Measurements from ENCODE around the gene TUT7.
"Not testable (repeated sequence)": the region's sequence is repeated elsewhere in the genome, so short reads cannot be mapped to it uniquely, and the experiment has no call there.

TUT7 gene, protein sequence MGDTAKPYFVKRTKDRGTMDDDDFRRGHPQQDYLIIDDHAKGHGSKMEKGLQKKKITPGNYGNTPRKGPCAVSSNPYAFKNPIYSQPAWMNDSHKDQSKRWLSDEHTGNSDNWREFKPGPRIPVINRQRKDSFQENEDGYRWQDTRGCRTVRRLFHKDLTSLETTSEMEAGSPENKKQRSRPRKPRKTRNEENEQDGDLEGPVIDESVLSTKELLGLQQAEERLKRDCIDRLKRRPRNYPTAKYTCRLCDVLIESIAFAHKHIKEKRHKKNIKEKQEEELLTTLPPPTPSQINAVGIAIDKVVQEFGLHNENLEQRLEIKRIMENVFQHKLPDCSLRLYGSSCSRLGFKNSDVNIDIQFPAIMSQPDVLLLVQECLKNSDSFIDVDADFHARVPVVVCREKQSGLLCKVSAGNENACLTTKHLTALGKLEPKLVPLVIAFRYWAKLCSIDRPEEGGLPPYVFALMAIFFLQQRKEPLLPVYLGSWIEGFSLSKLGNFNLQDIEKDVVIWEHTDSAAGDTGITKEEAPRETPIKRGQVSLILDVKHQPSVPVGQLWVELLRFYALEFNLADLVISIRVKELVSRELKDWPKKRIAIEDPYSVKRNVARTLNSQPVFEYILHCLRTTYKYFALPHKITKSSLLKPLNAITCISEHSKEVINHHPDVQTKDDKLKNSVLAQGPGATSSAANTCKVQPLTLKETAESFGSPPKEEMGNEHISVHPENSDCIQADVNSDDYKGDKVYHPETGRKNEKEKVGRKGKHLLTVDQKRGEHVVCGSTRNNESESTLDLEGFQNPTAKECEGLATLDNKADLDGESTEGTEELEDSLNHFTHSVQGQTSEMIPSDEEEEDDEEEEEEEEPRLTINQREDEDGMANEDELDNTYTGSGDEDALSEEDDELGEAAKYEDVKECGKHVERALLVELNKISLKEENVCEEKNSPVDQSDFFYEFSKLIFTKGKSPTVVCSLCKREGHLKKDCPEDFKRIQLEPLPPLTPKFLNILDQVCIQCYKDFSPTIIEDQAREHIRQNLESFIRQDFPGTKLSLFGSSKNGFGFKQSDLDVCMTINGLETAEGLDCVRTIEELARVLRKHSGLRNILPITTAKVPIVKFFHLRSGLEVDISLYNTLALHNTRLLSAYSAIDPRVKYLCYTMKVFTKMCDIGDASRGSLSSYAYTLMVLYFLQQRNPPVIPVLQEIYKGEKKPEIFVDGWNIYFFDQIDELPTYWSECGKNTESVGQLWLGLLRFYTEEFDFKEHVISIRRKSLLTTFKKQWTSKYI (N-terminal part only)

DNA sequence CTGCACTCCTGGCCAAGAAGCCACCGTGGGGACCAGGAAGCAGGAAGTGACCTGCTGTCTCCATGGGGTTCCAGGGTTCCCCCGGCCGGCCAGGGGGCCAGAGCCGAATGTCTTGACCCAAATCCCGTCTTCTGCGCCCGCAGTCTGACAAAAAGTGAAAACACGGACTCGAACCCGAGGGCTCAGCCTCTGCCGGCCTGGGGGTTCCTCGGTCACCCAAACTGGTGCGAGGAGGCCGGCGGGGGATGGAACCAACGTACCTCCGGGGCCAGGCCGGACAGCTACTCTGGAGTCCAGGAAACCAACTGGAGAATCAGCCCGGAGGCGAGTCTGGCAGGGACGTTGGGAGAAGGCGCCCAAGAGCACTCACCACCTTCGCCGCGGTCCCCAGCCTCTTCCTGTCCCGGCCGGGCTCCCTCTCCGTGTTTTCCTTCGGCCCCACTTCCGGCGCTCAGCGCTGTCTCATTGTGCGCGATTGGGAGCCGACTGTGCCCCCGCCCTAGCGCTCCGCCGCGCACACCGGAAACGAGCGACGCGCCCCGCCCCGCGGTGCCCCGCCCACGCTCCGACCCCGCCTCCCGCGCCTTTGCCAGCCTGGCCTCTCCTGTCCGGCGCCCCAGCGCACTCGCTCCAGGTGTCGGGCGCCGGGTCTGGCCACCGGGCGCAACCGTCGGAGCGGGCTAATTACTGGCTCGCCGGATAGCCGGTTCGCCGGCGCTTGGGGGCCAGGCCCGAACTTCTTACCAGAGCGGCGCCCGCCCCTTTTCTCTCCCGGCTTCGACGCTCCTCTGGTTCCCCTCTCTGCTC is at the start of gene TUT7:
Gene TUT7 (minus strand): TSS at position 400 of the 807 bp plus-strand sequence. CDS start 1,211 bp downstream, outside the sequence.
- DNase-seq = peak; percentile 34 to 89

DNA sequence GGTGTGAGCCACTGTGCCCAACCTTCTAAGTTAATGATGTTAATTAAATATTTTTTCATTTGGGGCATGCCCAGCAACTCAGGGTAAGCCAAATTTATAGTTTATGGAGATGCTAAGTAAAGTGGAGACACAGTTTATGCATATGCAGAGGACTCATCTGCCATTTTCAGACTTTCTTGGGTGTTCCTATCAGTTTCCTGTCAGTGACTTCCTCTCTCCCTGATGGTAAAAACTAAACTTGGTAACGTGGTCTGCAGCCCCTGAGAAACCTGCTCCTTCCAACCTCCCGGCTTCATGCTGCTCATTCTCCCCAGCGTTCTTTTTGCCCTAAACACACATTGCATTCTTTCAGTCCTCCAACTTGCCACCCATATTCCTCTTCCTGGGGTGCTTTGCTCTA is 48.4 kb upstream of the TUT7 start:
- DNase-seq = no peak

DNA sequence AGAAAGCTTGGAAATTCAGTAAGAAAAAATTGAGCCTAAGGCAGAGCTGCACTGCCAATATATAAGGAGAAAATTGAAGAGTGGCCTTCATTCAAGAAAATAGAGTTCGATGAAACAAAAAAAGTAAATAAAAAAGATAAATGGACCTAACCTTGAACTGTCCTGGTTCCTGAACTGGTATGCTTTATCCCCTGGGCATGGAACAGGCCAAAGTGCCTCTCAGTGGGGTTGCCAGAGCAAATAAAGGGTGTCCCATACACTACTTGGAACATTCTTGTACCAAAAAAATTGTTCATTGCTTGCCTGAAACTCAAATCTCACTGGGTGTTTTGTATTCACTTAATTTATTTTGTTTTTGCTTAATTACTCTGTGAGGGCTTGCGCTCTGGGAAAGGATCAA is 42.2 kb upstream of the TUT7 start:
- DNase-seq = no peak

DNA sequence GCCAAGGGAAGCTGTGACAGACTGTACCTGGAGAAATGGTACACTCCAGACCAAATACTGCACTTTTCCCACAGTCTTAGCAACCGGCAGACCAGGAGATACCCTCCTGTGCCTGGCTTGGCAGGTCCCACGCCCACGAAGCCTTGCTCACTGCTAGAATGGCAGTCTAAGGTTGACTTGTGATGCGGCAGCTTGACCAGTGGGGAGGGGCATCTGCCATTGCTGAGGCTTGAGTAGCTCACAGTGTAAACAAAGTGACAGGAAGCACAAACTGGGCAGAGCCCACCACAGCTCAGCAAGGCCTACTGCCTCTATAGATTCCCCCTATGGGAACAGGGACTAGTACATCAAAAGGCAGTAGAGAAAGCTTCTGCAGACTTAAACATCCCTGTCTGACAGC is 36.0 kb upstream of the TUT7 start:
- not testable (repeated sequence) for DNase-seq

DNA sequence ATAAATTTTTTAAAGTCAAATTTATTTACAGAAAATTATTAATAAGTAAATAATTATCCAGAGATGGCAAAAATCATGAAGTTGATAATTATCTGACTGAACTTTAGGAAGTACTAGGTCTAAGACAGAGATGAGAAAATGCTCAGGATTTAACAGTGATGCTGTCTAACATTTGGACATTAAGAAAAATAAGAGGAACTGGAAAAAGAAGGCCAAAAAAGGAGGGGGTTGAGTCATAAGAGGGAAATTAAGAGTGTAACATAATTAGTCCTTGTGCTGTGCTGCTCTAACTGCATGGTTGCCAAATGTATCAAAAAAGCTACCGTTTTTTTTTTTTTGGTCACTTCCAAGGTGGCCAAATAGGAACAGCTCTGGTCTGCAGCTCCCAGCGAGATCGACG is 35.4 kb upstream of the TUT7 start:
- no peak for DNase-seq

DNA sequence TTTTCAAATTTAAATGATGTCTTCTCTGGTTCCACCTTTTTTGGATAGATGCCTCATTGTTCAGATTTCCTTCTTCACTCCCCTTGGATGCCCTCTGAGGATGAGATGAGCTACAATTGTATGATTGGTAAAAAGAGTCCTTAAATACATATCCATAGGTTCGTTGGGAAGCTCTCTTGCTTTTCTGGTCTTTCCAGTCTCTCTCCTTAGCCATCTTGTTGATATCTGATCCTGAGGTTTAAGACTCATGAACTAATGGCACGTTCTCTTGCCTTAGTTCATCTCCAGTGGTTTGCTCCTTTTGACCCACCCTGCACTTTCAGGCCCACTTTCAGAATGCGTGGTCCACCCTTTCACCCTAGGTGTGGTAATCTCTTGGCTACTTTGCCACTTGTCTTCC is 33.2 kb upstream of the TUT7 start:
- no peak for DNase-seq

DNA sequence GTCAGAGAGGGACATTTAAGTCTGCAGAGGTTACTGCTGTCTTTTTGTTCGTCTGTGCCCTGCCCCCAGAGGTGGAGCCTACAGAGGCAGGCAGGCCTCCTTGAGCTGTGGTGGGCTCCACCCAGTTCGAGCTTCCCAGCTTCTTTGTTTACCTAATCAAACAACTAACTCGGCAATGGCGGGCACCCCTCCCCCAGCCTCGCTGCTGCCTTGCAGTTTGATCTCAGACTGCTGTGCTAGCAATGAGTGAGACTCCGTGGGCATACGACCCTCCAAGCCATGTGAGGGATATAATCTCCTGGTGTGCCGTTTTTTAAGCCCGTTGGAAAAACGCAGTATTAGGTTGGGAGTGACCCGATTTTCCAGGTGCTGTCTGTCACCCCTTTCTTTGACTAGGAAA is 28.8 kb upstream of the TUT7 start:
- not testable (repeated sequence) for DNase-seq

DNA sequence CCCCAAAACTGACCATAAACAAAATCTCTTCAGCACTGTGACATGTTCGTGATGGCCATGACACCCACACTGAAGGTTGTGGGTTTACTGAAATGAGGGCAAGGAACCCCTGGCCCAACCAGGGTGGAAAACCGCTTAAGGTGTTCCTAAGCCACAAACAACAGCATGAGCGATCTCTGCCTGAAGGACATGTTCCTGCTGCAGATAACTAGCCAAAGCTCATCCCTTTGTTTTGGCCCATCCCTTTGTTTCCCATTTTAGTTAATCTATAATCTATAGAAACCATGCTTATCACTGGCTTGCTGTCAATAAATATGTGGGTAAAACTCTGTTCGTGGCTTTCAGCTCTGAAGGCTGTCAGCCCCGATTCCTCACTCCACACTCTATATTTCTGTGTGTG is 21.8 kb upstream of the TUT7 start:
- no peak for DNase-seq

DNA sequence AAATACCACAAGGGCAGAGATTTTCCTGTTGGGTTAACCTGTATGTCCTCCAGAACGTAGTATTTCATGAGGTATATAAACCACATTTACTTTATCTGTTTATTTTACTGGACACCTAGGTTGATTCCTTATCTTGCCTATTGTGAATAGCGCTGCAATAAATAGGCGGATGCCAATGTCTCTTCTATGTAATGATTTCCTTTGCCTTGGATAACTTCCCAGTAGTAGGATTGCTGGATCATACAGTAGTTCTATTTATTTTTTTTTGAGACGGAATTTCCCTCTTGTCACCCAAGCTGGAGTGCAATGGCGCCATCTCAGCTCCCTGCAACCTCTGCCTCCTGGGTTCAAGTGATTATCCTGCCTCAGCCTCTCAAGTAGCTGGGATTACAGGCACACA is 15.6 kb upstream of the TUT7 start:
- no peak for DNase-seq

DNA sequence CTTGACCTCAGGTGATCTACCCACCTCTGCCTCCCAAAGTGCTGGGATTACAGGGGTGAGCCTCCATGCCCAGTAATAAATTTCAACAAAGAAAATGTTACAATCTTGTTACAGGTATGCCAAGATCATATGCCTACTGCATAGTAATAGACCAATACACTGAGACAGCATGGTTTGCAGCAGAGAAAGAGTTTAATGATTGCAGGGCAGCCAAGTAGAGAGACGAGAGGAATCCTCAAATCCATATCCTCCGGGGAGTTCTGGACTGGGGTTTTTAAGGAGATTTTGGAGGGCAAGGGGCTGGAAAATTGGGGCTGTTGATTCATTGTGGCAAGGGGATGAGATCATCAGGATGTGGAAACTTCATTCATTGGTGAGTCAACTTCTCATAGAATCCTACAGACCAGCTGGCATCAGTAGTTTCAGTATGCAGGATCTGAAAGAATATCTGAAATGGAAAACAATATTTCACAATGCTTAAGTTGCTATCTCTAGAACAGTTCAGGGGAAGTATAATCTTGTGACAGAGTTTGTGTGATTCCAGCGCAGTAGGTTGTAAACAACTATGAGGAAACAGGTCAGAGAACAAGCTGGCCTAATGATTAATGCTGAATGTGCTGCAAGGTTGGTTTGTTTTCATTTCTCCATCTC is 14.8 kb upstream of the TUT7 start:
- DNase-seq = no peak

DNA sequence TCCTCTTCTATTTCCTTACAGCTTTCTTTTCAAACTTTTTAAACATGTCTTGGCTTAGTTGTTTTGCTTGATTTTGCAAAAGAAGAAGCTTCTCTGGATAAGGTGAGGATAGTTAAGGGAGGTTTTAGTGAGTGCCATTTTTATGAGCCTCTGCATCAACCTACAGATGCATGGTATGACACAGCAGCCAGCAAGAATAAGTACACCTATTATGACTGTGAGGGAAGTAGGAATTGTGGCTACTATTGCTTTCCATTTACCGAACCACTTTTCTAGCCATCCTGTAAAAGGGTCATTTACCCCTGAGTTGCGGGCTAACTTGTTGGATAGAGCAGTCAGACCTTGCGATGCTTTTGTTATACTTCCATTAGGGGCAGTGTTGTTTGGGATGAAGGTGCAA is 7.0 kb upstream of the TUT7 start:
- DNase-seq = no peak

DNA sequence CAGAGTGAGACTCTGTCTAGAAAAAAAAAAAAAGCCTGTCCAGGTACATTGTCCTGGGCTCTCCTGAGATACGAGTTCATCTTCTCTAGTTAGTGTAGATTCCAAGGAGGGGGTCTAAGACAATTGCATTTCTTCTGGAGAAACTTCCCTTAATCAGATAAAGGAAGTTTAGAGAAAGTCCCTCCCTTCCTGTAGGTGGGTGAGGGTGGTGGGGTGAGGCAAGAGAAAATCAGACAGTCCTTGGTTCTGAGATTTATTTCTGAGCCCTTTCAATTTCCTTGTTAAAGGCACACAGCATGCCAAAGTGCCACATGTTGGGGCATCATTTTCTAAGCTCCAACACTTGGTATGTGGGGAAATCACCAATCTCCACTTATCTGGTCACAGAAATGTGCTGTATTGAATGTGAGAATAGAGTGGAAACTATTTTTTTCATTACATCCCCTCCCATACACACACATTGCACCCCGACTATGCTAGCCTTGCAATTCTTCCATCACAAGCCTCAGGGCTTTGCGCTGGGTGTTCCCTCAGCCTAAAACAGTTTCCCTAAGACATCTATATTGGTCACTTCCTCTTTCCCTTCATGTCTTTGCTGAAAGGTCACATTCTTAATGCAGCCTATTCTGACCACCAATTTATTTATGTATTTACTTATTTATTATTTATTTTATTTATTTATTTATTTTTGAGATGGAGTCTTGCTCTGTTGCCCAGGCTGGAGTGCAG is 5.1 kb upstream of the TUT7 start:
- no peak for DNase-seq

DNA sequence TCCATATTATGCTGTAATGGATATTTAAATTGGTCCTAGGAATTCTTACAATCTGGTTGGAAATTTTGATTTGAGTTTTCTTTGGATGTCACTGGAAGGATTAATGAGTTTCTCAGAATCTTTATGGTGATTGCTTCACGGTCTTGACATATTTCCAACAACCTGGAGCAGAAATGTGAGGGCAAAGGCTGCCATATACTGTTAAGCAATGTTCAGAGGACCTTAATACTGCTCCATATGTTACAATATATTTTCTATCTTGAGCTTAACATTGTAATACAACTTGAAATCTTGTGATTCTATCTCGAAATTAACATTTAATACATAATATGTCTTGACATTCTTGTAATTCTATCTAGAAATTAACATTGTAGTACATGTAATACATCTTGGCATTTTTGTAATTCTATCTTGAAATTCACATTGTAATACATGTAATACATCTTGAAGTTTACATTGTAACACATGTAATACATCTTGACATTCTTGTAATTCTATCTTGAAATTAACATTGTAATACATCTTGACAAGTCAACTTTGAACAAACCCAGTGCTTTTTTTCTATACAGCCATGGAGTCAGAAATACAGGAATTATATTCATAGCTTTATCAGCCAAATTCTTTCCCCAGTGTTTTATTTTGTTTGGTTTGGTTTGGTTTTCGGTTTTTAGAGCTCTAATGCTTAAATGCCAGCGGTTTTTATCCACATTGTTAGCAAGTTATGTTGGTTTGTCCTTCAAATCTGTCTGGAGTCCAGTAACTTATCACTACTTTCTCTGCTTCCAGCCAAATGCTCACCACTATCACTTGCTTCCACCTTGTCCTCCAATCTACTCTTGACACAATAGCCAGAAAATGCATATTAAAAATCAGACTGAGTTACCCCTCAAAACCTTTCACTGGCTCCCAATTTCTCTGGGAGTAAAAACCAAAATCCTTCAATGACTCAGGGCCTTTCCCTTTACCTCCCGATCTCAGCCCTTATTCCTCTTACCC is 3.0 kb upstream of the TUT7 start:
- no peak for DNase-seq

DNA sequence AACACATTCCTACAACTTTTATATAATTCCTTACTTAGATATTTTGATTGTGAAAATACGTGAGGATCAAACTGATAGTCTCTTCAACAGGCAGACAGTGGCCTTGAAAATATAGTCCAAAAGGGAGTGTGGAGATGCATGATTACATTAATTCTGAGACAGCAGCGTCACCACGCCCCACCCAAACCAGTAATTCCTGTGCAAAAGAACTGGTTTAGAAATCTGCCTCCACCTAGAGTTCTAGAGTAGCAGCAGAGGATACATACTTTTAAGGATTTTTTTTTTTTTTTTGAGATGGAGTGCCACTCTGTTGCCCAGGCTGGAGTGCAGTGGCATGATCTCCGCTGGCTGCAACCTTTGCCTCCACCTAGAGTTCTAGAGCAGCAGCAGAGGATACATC is 1.6 kb upstream of the TUT7 start:
- no peak for DNase-seq

DNA sequence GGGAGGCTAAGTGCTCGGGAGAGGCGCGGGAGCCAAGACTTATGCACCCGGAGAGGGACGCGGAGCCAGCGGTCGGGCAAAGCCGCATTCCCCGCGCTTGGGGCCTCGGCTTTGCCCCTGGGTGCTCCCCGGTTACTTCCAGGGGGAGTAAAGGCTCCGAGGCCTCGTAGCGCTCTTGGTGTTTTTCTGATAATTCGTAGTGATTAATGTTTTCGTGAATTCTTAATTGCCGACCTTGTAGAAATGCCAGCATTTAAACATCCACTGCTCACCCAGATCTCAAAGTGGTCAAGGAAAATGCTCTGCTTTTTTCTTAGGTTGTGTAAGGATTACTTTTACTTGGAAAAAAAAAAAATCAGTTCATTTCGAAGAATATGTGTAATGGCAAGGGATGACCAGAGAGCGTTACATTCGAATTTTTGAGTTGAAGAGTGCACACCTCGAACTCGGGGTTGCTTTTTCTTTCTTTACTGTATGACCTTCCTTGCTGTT is 654 bp upstream of the TUT7 start:
- DNase-seq = no peak

DNA sequence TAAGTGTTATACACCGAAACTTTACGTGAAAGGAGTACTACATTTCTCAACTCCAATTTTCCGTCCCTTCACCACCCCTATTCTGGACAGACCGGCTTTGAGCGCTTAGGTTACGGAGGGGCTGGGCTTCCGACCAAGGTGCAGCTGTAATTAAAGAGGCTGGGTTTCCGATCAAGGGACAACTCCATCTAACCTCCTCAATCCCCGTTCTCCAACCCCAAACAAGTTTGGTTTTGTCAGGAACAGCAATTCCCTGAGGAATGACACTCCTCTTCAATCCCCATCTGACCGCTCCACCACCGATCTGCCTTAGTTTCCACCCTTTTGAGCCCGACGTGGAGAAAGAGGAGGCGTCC is 577 bp downstream of the TUT7 start:
- DNase-seq = peak in 1 of 2 experiments; percentile 23

DNA sequence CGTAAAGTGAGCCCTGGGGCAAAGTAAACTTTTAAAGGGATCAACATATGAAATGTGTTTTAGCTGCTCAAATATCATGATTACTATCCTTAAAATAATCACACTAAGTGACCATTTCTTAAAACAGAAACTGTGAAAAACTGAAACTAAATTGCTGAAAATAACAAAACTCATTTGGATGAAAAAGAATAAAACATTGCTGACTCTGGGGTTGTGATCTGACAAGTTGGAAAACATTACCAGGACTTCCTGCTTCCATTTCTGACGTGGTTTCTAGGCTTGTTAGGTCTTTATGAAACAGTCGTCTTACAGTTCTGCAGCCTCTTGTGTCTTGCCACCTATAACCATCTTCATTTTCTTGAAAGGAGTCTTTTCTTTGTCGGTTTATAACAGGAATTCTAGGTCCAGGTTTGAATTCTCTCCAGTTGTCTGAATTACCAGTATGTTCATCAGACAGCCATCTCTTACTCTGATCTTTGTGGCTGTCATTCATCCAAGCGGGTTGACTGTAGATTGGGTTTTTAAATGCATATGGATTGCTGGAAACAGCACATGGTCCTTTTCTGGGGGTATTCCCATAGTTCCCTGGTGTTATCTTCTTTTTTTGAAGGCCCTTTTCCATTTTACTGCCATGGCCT is 1.7 kb downstream of the TUT7 start:
- no peak for DNase-seq

DNA sequence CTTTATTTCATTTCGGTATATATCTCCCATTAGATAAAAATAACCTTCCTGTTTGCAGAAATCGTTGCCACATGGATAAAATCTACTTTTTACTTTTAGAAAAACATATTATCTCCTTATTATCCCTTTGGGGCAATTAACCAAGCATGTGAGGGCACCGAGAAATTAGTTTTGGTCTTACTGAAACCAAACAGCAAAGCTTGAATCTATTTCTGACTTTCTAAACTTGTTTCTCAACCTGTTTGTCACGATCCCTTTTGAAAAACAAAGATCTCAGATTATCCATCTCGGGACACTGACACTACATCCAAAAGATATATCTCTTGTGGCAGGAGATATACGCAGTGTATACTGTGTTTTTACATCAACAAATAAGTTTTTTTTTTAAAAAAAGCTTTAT is 2.3 kb downstream of the TUT7 start:
- DNase-seq = no peak
